Islet precursor cell (in vitro differentiated cells): ENCODE results near the gene ACOXL.
"Not testable (repeated sequence)": the region's sequence is repeated elsewhere in the genome, so short reads cannot be mapped to it uniquely, and the experiment has no call there.

Experiments used
- DNase-seq: peaks from one replicate; pipeline ENCODE4 v3.0.0-alpha.2; 2018

Gene ACOXL

DNA sequence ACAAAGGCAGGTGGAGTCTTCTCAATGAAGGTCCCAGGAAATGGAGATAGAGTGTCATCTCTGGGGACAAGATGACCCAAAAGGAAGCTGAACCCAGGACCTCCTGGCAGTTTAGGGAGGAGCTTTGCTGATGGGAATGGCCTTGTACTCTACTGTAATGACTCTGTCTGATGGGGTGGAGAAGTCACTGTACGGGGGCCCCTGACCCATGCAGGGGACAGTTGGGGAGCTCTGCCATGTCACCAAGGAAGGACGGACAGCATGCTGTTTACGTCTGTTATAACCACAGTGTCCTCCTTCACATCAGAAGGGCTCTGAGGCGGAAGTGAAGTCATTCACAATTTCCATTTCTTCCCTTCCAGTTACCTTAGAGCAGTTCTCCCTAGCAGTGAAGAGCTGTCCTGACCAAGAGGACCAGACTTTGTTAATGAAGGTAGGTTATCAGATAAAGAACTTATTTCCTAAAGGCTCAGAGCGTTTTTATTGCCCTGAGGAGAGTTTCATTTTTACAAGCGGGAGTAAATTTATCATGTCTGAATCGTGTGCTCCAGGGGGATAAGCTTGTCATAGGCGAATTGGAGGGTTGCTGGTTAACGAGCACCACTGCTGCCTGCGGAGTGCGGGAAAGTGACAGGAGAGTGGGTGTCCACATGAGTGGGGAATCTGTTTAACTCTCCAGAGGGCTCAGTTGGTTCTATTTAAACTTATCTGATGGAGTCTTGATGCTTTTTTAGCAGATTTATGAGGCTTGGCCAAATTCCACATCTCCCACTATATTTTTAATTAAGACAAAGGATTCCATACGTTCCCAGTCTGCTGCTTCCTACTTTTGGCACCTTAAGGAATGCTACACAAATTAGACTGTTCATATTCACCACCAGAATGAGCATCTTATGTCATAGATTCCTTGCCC lies 316.7 kb downstream of the ACOXL start:
- no peak for DNase-seq

DNA sequence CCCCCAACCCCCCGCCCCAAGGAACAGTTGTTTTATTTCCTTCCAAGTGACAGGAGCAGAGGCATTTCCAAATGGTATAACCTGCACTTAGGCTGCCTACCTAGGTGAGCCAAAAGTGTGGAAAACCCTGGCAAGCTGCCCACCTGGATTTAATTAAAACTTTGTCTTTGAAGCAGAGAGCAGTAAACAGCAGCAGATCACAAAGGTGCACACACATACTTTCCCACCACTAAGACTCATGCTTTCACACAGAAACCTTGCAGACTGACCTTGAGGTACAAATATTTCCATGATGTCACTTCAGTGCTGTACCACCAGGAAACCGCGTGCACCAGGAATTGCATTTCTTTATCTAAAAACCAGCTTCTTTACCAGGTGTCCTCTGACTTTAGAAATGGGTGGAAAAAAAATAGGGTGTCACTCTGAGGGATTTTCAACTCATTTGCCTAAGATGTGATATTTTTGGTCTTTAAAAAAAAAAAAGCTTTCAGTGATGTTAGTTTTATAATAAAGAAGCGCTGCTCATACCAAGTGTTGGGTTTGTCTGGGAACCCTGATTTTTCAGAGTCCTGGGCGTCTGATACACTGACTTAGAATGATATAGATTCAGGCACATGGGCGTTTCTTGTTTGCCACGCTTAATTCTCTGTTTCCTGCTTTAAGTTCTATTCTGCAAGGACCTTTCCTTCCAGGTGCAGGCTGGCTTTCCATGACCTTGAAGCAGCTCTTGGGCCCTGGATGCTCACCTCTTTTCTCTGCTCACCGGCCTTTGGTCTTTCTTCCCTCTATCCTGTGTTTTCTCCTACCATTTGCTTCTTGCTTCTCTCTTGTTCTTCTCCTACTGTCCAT lies 317.6 kb downstream of the ACOXL start:
- no peak for DNase-seq

DNA sequence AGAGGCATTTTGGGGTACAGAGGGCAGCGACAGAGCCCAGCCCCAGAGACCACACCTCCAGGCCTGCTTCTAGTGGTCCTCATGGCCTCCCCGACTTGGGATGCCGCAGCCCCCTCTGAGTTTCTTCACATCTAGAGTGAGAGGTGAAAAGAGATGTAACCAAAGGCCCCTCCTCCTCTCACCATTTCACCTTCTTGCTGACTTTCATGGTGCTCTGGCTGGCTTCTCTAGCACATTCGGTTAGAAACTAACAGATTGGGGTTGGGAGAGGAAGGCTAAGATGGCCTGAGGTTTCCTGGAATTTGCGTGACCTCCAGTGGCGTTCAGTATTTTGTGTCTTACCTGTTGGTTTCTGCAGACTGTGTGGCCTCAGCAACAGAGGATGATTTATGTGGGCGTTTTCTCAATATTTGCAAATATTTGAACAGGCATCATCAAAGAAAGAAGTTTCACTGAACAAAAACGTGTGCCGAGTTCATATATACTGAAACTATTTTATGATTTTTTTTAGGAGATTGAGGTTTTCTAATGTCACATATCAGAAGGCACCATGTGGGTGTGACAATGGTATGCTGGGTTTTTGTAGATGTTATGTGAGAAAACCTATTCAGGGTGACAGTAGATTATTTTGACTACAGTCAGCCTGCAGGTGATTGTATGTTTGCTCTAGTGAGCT lies 318.5 kb downstream of the ACOXL start:
- no peak for DNase-seq

DNA sequence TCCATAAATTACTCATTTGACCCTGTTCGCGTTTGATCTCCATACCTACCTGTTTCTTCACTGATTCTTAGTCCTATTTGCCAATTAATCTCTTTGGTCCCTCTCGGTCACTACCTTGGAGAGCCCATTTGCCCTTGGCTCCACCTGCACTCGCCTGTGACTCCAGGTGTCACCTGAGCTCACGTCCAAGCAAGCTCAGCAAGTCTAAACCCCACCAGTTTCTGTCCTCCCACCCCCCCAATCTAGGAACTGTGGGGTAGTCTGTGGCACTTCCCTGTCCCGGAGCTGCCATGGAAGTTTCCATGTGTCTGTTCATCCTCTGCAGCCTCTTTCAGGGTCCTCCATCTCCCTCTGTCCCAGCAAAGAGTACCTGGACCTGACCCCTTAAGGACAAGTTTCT lies 320.2 kb downstream of the ACOXL start:
- no peak for DNase-seq

DNA sequence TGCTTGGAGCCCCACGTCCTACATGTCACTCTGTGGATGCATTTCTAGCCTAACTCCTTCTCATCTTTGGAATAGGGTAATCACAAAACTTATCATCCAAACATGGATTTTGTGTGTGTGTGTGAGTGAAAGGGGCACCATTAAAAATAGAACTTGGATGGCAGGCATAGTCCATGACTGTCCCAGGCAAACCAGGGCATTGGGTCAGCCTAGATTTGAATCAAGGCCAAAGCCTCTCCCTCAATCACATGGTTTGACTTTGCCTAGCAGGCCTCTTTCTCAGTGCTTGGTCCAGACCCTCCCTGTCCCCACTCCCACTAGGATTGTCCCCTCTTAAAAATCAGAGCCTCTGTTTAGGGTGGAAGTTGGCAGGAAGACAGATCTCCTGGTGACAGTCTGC lies 320.9 kb downstream of the ACOXL start:
- DNase-seq, result no peak

DNA sequence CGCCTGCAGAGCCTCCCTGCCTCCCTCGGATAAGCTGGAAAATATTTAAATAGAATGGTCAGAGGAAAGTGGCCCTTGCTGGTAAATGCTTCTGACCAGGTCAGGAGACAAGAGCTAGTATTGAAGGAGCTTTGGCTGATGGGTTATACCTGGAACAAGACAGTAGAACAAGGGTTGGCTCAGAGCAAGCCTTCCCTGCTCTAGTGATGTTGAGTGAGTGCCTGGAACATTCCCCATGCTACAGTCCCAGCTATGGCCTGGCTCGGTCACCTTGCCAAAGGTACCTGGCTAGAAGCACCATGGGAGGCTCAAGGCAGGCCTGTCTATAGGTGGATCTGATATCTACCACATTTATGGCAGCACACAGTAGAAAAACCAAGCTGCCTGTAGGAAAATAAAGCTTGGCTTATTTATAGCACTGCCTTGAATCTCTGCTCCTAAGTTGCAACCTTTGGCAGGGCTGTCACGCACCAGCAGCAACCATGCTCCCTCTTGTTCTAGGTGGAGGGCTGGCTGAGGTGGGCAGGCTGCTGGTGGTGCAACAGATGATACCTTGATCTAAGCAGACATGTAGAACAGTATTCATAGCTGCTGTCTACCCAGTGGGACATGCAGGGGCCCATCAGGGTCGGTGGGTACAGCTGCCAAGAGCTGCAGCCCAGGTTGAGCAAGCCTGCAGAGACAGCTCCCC lies 321.6 kb downstream of the ACOXL start:
- DNase-seq, result peak; percentile 39

DNA sequence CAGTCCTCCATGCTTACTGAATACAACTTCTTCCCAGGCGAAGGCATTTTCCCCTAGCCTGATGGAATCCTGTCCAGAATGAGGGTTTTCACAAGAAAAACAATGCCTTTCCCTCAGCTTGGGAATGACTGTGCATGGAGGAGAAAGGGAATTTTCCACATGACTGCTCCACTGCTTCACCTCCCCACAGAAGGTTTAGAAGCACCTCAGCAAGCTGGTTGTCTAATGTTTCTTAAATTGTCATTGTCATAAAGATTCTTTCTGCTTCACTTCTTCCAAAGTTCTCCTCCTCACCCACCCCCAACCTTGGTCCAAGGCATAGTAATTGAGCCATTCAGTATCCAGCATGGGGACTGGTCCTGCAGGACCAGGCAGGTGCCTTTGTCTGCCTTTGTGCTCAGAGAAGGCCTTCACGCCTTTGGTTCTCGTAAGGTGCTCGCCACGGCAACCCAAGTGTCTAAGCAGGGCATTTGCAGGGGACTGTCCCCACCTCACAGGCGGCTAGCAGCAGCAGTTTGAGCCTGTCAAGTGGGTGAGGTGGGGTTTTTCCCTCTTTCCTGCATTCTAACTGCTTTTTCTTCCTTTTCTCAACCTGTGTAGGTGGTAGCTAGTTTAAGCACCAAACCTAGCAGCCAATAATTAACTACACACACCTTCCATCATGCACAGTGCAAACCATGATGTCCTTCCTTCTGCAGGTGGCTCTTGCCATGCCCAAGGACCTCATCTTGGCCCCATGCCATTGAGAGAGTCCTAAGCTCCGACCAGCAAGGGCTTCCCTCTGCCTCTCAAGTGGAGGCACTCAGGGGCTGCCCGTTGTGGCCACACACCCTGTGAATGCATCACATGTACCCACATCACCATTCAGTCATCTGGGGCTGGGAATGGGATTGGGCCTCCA lies 322.7 kb downstream of the ACOXL start:
- peak; percentile 26 for DNase-seq

DNA sequence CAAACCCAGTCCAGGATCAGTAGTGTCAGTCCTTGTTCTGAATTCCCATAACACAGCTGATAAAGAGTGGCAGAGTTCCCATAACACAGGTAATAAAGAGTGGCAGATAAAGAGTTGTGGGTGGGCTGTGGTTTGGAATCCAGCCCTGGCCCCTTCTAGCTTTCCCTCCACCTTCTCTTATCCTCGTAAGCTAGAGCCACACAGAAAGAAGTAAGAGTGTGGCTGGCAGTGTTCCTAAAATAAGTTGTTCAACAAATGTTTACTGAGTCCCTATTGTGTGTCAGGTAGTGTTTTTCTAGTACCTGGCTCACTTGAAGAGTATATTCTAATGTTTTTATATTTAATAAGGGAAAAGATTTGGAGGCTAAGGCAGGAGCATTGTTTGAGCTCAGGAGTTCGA lies 323.4 kb downstream of the ACOXL start:
- no peak for DNase-seq

DNA sequence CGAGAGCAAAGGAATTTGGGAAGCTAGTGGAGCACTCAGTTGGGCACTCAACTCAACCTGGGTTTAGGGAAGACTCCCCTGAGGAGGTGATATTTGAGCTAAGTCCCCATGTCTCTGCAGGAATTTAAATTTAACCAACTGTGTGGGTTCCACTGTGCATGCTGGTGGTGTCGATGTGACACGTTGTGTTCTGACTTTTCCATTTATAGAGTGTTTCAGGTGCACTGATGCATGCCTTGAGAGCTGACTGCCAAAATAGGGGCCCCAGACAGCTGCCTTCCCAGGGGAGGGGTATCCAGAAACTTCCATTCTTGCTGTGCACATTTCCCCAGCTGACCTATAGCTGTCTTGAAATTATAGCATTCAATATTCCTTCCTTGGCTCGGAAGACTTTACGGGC lies 324.7 kb downstream of the ACOXL start:
- no peak for DNase-seq

DNA sequence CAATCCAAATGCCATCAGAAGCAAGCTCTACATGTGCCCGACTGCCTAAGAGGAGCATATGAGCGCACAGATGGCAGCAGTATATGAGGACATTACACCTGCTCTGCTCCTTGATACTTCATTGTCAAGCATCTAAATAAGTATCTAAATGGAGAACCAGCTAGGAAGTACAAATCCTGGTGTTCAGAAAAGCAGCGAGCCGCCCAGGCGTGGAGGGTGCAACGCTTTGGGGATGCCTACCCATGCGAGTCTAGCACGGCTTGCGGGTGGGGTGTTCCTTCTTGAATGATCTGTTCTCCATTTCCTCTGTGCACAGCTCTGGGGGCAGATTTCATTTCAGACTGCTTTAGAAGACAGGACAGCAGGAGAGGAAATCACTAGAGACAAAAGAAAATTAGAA lies 325.3 kb downstream of the ACOXL start:
- peak; percentile 35 for DNase-seq

DNA sequence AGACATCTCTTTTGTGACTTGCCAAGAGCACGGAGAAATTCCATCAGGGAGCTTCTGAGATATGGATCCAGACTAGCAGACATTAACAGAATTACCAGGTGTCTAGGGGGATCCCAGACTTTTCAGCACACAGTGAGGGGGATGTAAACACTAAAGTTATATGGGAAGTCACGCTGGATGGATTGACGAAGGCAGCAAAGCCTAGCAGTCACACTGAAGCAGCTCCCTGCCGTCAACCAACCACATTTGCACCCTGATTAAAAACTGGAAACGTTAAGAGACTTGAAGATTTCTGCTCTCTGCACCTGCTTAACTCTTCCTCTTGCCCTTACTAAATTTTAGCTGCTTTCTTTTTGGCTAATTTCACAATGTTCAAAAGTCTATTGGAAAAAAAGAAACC lies 325.9 kb downstream of the ACOXL start:
- DNase-seq, result no peak

DNA sequence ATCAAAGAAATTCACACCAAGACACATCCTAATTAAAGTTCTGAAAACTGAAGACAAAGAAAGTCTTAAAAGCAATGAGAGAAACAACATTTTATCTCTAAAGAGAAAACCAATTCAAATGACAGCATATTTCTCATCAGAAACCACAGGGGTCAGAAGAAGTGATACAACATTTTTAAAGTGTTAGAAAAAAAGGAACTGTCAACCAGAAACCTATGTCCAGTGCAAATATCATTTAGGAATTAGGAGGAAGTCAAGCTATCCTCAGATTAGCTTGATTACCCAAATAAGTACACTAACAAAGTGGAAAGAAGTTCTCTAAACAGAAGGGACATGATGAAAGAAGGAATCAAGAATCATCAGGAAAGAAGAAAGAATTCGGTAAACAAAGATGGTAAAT lies 328.8 kb downstream of the ACOXL start:
- no peak for DNase-seq

DNA sequence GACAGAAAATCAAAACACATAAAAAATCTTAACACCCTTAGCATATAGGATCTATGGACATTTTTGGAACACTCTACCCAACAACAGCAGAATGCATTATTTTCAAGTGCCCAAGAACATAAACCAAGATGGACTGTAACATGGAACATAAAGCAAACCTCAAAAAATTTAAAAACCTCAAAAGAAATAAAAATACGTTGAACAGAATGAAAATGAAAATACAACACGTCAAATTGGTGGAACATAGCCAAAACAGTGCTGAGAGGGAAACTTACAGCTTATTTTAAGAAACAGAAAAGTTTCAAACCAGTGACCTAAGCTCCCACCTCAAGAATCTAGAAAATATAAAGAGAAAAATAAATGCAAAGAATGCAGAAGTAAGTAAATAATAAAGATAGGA lies 330.0 kb downstream of the ACOXL start:
- DNase-seq, result no peak

DNA sequence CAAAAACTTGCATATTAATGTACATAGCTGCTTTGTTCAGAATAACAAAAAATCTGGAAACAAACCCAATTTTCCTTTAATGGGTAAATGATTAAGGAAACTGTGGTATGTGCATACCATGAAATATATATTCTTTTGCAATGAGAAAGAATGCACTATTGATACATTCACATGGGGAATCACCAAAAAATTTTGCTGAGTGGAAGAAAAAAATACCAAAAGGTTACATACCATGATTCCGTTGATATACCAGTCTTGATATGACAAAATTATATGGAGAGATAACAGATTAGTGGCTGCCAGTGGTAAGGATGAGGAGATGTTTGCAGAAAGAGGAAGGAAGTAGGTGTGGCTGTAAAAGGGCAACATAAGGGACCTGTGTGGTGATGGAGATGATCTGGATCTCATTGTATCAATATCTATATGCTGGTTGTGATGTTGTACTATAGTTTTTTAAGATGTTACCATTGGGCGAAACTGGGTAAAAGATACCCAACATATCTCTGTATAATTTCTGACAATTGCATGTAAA lies 333.8 kb downstream of the ACOXL start:
- no peak for DNase-seq

DNA sequence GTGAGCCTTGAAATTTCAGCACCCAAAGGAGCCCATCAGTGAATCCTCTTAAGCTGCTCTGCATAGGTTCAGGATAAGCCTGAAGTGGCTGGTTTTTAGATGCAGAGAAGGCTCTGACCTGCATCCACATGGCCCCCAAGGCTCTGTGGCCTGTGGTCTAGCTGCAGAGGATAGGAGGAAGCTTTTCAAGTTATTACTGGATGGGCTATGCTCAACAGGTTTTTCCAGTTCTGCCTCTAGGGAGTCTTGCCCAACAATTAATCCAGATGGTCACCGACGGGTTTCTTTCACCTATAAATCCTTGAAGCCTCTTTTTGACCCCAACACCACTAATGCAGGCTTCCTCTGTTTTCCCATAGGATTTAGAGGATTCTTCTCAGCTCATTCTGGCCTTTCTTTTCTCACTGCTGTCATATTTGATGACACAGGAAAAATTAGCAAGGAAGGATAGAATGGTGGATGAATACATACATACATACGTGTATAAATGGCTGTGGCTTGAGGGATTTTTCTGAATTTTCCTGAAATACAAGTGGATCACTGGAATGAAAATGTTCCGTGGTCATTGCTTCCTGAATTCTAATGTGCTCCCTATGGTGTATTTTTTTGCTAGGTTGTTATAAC lies 336.2 kb downstream of the ACOXL start:
- DNase-seq, result peak; percentile 87

DNA sequence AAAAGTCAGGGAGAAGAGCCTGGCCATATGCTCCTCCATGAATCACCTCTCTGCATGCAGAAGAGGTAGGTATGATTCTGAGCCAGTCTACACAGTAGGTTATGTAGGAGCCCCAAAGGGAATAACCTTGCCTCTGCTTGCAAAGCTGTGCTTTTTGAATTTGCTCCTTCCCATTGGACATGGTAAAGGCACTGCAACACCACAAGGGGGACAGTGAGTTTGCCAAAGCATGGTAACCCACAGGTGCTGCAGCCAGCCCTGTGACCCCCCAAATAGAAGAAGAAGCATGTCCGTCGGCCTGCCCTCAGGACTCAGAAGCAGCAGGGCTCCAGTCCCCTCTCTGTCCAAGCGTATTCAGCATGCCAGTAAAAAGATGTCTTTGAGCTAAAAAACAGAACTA lies 337.3 kb downstream of the ACOXL start:
- no peak for DNase-seq

DNA sequence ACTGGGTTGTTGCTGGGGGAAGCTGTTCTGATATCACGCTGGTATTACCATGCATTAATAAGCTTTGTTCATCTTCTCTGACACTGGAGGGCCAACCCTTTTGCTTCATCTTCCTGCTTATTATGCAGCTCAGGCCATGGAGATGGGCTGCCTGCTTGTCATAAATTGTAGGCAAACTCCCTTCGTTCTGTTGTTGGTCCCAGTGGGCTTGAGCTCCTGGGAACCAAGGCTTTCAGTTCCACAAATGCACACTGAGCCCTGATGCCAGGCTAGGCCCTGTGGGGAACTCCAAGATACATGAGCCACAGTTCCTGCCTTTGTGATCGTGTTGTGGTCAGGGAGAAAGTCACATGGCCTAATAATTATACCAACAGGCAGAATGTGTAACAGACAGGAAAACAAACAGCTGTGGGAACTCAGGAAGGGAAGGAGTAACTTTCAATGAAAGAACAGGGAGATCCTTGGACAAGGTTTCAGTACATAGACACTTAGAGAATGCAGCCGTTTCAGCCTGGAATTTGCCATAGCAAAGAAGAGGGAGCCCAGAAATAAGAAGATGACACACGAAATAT lies 339.3 kb downstream of the ACOXL start:
- no peak for DNase-seq

DNA sequence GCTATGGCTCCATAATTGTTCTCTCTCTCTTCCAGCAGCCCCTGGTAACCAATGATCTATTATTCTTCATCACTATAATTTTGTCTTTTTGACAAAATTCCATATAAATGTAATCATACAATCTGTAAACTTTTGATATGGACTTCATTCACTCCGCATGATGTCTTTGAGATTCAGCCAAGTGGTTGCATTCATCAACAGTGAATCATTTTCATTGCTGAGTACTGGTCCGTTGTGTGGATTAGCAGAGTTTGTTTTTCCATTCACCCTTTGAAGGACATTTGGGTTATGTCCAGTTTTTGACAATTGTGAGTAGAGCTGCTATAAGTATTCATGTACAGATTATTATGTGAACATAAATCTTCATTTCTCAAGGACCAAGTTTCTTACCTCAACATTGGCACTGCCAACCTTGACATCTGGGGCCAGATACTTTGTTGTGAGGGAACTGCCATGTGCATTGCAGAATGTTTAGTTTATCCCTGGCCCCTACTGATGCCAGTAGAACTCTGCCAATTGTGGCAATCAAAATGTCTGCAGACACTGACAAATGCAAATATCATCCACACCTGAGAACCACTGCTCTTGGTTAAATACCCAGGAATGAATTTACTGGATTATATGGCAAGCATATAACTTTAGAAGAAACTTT lies 340.0 kb downstream of the ACOXL start:
- no peak for DNase-seq

DNA sequence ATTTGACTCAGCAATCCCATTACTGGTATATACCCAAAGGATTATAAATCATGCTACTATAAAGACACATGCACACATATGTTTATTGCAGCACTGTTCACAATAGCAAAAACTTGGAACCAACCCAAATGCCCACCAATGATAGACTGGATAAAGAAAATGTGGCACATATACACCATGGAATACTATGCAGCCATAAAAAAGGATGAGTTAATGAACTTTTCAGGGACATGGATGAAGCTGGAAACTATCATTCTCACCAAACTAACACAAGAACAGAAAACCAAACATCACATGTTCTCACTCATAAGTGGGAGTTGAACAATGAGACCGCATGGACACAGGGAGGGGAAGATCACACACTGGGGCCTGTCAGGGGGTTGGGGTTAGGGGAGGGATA lies 350.3 kb downstream of the ACOXL start:
- not testable (repeated sequence) for DNase-seq

DNA sequence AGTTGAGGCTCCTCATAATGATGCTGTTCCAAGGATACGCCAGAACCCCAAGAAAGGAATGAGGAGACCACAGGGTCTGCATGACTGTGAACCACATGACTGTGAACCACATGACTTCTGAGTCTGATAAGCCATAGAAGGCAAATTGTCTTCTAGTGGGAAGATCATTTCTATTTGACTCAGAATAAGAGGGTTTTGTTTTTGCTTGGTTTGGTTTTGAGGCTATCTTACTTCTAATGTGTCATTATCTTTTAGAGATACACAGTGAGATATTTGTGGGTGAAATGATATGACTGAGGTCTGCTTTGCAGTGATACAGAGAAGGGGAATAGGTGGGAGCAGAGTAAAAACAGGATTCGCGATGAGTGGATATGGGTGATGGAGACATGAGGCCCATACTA lies 359.4 kb downstream of the ACOXL start:
- DNase-seq, result no peak
